Heart right ventricle (tissue), 16 donors: ENCODE measurements around the gene EPS8L2. TPM values are rescaled to one million over a fixed set of nuclear protein-coding genes. Genes with fewer than 3 reads are reported as not detected.

ENCODE experiments used
- ATAC-seq, 8 donors: fragments of 200-7000 bp; cut with Tn5 transposase; one replicate each; pipeline ENCODE4 v1.9.1; 2020; ENCODE audit warnings: mild to moderate bottlenecking in 8 of 8, moderate library complexity in 8 of 8, moderate number of reproducible peaks in 1 of 8
- DNase-seq, 2 donors: peaks; one replicate each; pipeline ENCODE4 v3.0.0-alpha.2; 2020
- H3K27ac ChIP-seq, 10 donors: fragments of 200-600 bp; sonication (generic) in 2 of 10; one replicate each; pipeline versions ENCODE4 v1.5.0 to v1.8.0; 2020 to 2022; ENCODE audit warnings: mild to moderate bottlenecking in 3 of 10
- H3K27me3 ChIP-seq, 7 donors: fragments of 200-600 bp; one replicate each; pipeline ENCODE4 v1.8.0; 2021 to 2022; ENCODE audit warnings: mild to moderate bottlenecking in 2 of 7
- H3K36me3 ChIP-seq, 9 donors: fragments of 200-600 bp; sonication (generic) in 1 of 9; one replicate each; pipeline versions ENCODE4 v1.5.0 to v1.8.0; 2020 to 2022; ENCODE audit warnings: mild to moderate bottlenecking in 2 of 9
- H3K4me1 ChIP-seq, 9 donors: fragments of 200-600 bp; sonication (generic) in 1 of 9; one replicate each; pipeline versions ENCODE4 v1.5.0 to v1.8.0; 2020 to 2022; ENCODE audit warnings: mild to moderate bottlenecking in 4 of 9
- H3K4me3 ChIP-seq, 10 donors: fragments of 200-600 bp; sonication (generic) in 2 of 10; one replicate each; pipeline versions ENCODE4 v1.5.0 to v1.8.0; 2020 to 2022; ENCODE audit warnings: mild to moderate bottlenecking in 7 of 10, moderate library complexity in 2 of 10
- H3K9me3 ChIP-seq, 11 donors: fragments of 200-600 bp in 10 of 11; sonication (generic) in 2 of 11; one replicate each; pipeline versions ENCODE4 v1.5.0 to v1.8.0; 2013 to 2022; ENCODE audit warnings: mild to moderate bottlenecking in 2 of 11, control low read depth in 1 of 11, moderate library complexity in 1 of 11
- WGBS, 2 donors: extraction: QIAGEN DNeasy Blood & Tissue Kit; methylation state at CpG; one replicate each; pipeline ENCODE4 v1.1.7; 2013; ENCODE audit warnings: inconsistent platforms in 1 of 2; 5-methylcytosine and 5-hydroxymethylcytosine counted together
- intact Hi-C, 10 donors: fragments of 100-400 bp; cut with DNase I; formaldehyde crosslinking; loops; one replicate each; pipeline versions ENCODE4 v1.11.1 to v1.14.2; 2022
- polyA plus RNA-seq, 2 donors: library from polyadenylated mRNA; stranded (reverse); fragments of 200-250 nt; gene quantifications; one replicate each; pipeline ENCODE4 v1.2.3, GENCODE V29; 2013
- total RNA-seq, 10 donors: library from RNA; stranded (reverse); fragmentation: NEBNext Ultra II Directional in 3 of 10; extraction: Animal tissue kit (Norgen Biotek cat#: 25700) in 3 of 10; gene quantifications; one replicate each; pipeline versions ENCODE4 v1.2.1 to v1.2.4, GENCODE V29; 2021 to 2023
- TF ChIP-seq, protein P1 (sequence below), 9 donors: fragments of 200-600 bp; sonication (generic) in 2 of 9; IDR thresholded peaks; one replicate each; pipeline versions ENCODE4 v1.5.0 to v1.8.0; 2021 to 2022; ENCODE audit warnings: antibody characterized with exemption in 9 of 9, mild to moderate bottlenecking in 5 of 9, moderate library complexity in 1 of 9
- donor health status: Arrhythmogenic right ventricular cardiomyopathy.
- donor health status: ischemic (EF 13 %, LVEDD 7.1; RV severe dilation, severe dysfunction).
- donor health status: healthy with polysubstance abuse.
- donor health status: DM: no; HTN: yes; CAD: no.
- donor health status: DM: no; HTN: no; CAD: no.
- donor health status: ischemic (EF 25% LVEDD 6.9; RV normal size, moderate dysfunction).
- donor health status: ischemic (EF 25% LVEDD 5.7; RV mildly dilated, moderate dysfunction).
- donor health status: healthy.
- donor health status: DM: yes; HTN: yes; CAD: no.
- donor health status: Ischemic cardiomyopathy.
- donor health status: ischemic (EF 35%, LVEDD 5.7; RV mildly dilated, moderate dysfunction).
- donor health status: nonischemic (EF 11% LVEDD 7.7; RV severe dilation, severe dysfunction).
- donor health status: DM: yes; HTN: yes; CAD: no.
- donor health status: PGD.
- donor health status: ischemic (EF 29% LVEDD 5.4; RV normal size, mild dysfunction).
- donor health status: nonischemic (EF 23%, LVEDD 6.1; RV moderate dilation, normal function).

Gene EPS8L2
- total and polyA plus RNA-seq, 12 donors = 1.2 to 6.7 (median 2.9) TPM

DNA sequence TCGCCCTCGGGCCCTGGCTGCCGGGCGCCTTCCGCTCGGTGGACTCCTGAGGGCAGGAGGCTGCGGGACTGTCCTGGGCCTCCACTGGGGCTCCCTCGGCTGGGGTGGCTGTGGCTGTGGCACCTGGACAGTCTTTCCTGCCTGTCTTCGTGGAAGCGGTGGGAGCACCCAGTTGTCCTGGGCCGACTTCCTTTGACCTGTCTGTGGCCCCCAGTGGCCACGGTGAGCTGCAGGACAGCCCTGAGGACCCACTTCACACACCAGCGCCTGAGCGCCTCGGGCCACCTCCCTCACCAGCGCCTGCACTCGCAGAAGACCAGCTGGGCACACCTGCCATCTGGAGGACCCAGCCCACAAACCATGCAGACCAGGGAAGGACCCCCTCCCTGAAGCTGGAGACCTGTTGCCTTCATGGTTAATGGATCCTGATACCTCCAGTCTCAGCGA is 1.8 kb upstream of the EPS8L2 start:
- Histone ChIP-seq H3K4me3 (no peak overlapping the region), H3K9me3 (no peaks in the 10 kb centered on the region), H3K27ac (no peak overlapping the region), H3K27me3 (peaks cover 6 to 41% (median 29%) of the 10 kb centered on the region in 7 donors), H3K4me1 (peaks cover 0 to 38% (median 24%) of the 10 kb centered on the region in 9 donors), H3K36me3 (peaks cover 0 to 35% (median 7%) of the 10 kb centered on the region in 9 donors)
- 91 to 94% methylated on average over 18 of the region's 18 CpGs for WGBS, 2 donors
- TF ChIP-seq, protein P1, sequence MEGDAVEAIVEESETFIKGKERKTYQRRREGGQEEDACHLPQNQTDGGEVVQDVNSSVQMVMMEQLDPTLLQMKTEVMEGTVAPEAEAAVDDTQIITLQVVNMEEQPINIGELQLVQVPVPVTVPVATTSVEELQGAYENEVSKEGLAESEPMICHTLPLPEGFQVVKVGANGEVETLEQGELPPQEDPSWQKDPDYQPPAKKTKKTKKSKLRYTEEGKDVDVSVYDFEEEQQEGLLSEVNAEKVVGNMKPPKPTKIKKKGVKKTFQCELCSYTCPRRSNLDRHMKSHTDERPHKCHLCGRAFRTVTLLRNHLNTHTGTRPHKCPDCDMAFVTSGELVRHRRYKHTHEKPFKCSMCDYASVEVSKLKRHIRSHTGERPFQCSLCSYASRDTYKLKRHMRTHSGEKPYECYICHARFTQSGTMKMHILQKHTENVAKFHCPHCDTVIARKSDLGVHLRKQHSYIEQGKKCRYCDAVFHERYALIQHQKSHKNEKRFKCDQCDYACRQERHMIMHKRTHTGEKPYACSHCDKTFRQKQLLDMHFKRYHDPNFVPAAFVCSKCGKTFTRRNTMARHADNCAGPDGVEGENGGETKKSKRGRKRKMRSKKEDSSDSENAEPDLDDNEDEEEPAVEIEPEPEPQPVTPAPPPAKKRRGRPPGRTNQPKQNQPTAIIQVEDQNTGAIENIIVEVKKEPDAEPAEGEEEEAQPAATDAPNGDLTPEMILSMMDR (IDR thresholded peaks at IDR 0.05) = no peak
- no peak for ATAC-seq
- DNase-seq = no peak
- intact Hi-C loops = no loop called here

DNA sequence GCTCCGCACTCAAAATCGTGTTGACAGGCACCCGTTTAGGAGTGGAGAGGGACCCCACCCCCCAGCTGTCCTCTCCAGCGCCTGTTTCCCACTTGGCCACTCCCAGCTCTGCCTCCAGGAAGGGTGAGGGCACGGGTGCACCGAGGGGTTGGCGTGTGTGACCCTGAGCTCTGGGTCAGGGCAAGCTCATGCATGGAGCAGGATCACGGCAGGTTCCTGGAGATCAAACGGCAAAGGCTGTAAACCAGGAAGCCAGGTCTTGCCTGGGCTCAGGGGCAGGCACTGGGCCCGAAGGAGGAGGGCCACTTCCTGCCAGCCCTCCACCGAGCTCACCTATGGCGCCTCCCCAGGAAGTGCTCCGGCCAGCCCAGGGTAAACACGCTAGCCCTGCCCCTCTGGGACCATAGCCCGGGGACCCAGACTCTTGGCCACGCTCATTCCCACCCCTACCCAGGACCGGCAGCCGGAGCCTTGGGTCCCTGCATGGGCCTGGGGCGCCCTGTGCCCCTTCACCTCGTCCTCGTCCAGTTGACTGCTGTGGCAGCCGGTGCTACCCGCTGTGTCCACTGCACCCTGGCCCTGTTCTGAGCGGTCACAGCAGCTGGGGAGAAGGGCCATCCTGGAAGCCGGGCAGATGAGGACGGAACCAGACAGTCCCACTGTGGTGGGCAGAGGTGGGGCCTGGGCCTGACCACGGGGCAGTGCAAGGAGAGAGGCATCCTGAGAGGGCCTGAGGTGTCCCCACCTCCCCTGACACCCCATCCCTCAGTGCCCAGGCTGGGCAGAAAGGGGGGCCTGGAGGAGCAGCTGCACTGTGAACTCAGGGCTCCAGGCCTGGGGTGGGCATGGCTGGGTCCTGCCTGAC is 1.0 kb upstream of the EPS8L2 start:
- TF ChIP-seq, protein P1 (IDR thresholded peaks at IDR 0.05) = no peak
- intact Hi-C loops = no loop called here
- peaks cover 0 to 28% (median 7%) of the 10 kb centered on the region in 9 donors for H3K36me3 ChIP-seq
- H3K27ac ChIP-seq = peak overlapping the region in 5 of 10 donors; percentile 39 to 75 (median 50)
- ATAC-seq (peak in 3 of 8 donors; percentile 6 to 26 (median 25)), DNase-seq (no peak)
- WGBS, 2 donors = 64 to 69% methylated on average over 27 of the region's 27 CpGs
- H3K4me3 ChIP-seq = peak overlapping the region in 6 of 10 donors; percentile 30 to 55 (median 48)
- peaks cover 6 to 48% (median 35%) of the 10 kb centered on the region in 7 donors for H3K27me3 ChIP-seq
- peaks cover 0 to 39% (median 24%) of the 10 kb centered on the region in 9 donors for H3K4me1 ChIP-seq
- H3K9me3 ChIP-seq = no peaks in the 10 kb centered on the region

DNA sequence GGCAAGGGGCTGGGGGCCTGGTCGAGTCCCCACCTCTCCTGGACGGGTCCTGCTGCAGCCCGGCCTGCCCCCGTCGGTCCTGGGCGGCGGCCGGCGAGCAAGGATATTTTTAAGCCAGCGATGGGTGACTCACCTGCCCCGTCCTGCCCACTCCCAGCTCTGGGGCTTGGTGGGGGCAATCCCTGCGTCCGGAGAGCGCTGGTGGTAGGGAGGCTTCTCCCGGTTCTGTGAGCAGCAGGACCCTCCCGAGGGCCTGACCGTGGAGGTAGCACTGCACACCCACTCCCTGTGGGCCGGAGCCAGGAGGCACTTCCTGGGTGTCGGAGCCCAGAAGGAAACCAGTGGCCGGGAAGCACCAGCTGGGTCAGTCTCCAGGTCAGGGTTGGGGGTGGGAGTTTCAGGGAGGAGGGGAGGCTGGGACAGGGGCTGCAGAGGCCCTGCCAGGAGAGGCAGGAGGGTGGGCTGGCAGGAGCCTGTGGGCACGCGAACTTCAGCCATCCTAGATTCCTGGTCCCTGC is 467 bp downstream of the EPS8L2 start:
- TF ChIP-seq, protein P1 (IDR thresholded peaks at IDR 0.05) = no peak
- intact Hi-C loops = no loop called here
- no peaks in the 10 kb centered on the region for H3K9me3 ChIP-seq
- WGBS, 2 donors = 10 to 13% methylated on average over 20 to 22 of the region's 22 CpGs
- peak overlapping the region; percentile 19 to 55 (median 40) for H3K4me3 ChIP-seq
- peak in 6 of 8 donors; percentile 2 to 63 (median 28) for ATAC-seq
- peak overlapping the region in 6 of 10 donors; percentile 31 to 75 (median 44) for H3K27ac ChIP-seq
- peaks cover 6 to 58% (median 45%) of the 10 kb centered on the region in 7 donors for H3K27me3 ChIP-seq
- peaks cover 0 to 49% (median 24%) of the 10 kb centered on the region in 9 donors for H3K4me1 ChIP-seq
- peaks cover 0 to 17% (median 7%) of the 10 kb centered on the region in 9 donors for H3K36me3 ChIP-seq
- no peak for DNase-seq
